ENCODE results near the gene YPEL5. TPM values are rescaled to one million over a fixed set of nuclear protein-coding genes. Genes with fewer than 3 reads are reported as not detected.

Gene YPEL5
- total RNA-seq, 1 experiment from 2014 or later, result 62.5 TPM

GRCh38 chr2:30147715-30148610, 1.2 kb downstream of the YPEL5 start:
- peak; percentile 60 for TF ChIP-seq CTCF (IDR thresholded peaks at IDR 0.05; ENCODE audit: unreplicated experiment)
- DNase-seq (ENCODE audit: unreplicated experiment), result peak; percentile 56
- BruUV-seq (replicated peaks), result no TSS peak
- ChIA-PET POLR2A (interaction anchor here (0.6 to 7.0 kb wide), 7 partner anchors 11 to 267 kb away, joined by 3 to 100 read pairs (median 17); no protein-coding TSS in a partner anchor), CTCF (interaction anchor here (0.6 to 6.2 kb wide), 24 partner anchors 9 to 1160 kb away, joined by 3 to 80 read pairs (median 3); no protein-coding TSS in a partner anchor)
- Mint-ChIP-seq H3K4me1 (ENCODE audit: insufficient read depth, unreplicated experiment) (peaks cover 35% of the 10 kb centered on the region), H3K4me3 (ENCODE audit: unreplicated experiment) (peak overlapping the region; percentile 71), H3K27me3 (ENCODE audit: insufficient read depth, unreplicated experiment) (no peaks in the 10 kb centered on the region), H3K36me3 (ENCODE audit: insufficient read depth, unreplicated experiment) (peaks cover 45% of the 10 kb centered on the region), H3K9me3 (ENCODE audit: unreplicated experiment) (no peaks in the 10 kb centered on the region), H3K27ac (ENCODE audit: low read depth, unreplicated experiment) (no peak overlapping the region)
- intact Hi-C loops (cut with micrococcal nuclease), result no loop called here

GRCh38 chr2:30148850-30149249, 2.0 kb downstream of the YPEL5 start:
- Mint-ChIP-seq H3K36me3 (ENCODE audit: insufficient read depth, unreplicated experiment) (peaks cover 54% of the 10 kb centered on the region), H3K4me1 (ENCODE audit: insufficient read depth, unreplicated experiment) (peaks cover 35% of the 10 kb centered on the region), H3K27me3 (ENCODE audit: insufficient read depth, unreplicated experiment) (no peaks in the 10 kb centered on the region), H3K4me3 (ENCODE audit: unreplicated experiment) (peak overlapping the region; percentile 71), H3K27ac (ENCODE audit: low read depth, unreplicated experiment) (no peak overlapping the region), H3K9me3 (ENCODE audit: unreplicated experiment) (no peaks in the 10 kb centered on the region)
- CTCF ChIA-PET, result interaction anchor here (0.6 to 6.2 kb wide), 15 partner anchors 8 to 564 kb away, joined by 3 to 80 read pairs (median 4); no protein-coding TSS in a partner anchor
- no peak for TF ChIP-seq CTCF (IDR thresholded peaks at IDR 0.05; ENCODE audit: unreplicated experiment)
- DNase-seq (ENCODE audit: unreplicated experiment), result no peak
- no TSS peak for BruUV-seq (replicated peaks)
- POLR2A ChIA-PET, result interaction anchor here (0.7 to 7.0 kb wide), 6 partner anchors 10 to 266 kb away, joined by 3 to 100 read pairs (median 24); no protein-coding TSS in a partner anchor
- intact Hi-C loops (cut with micrococcal nuclease), result no loop called here

GRCh38 chr2:30149513-30149912, 2.7 kb downstream of the YPEL5 start:
- peak overlapping the region; percentile 21 for H3K4me3 Mint-ChIP-seq (ENCODE audit: unreplicated experiment)
- no peaks in the 10 kb centered on the region for H3K9me3 Mint-ChIP-seq (ENCODE audit: unreplicated experiment)
- ChIA-PET CTCF (interaction anchor here (0.7 to 6.2 kb wide), 6 partner anchors 10 to 558 kb away, joined by 3 to 80 read pairs (median 4); no protein-coding TSS in a partner anchor), POLR2A (interaction anchor here (1.3 to 7.0 kb wide), 5 partner anchors 9 to 35 kb away, joined by 4 to 100 read pairs (median 31); no protein-coding TSS in a partner anchor)
- DNase-seq (ENCODE audit: unreplicated experiment), result peak; percentile 25
- no peak overlapping the region for H3K27ac Mint-ChIP-seq (ENCODE audit: low read depth, unreplicated experiment)
- H3K36me3 Mint-ChIP-seq (ENCODE audit: insufficient read depth, unreplicated experiment), result peaks cover 59% of the 10 kb centered on the region
- no TSS peak for BruUV-seq (replicated peaks)
- no peak for TF ChIP-seq CTCF (IDR thresholded peaks at IDR 0.05; ENCODE audit: unreplicated experiment)
- no peaks in the 10 kb centered on the region for H3K27me3 Mint-ChIP-seq (ENCODE audit: insufficient read depth, unreplicated experiment)
- peaks cover 35% of the 10 kb centered on the region for H3K4me1 Mint-ChIP-seq (ENCODE audit: insufficient read depth, unreplicated experiment)
- intact Hi-C loops (cut with micrococcal nuclease), result no loop called here

- Mint-ChIP-seq H3K36me3 (ENCODE audit: insufficient read depth, unreplicated experiment) (peaks cover 64% of the 10 kb centered on the region), H3K27me3 (ENCODE audit: insufficient read depth, unreplicated experiment) (no peaks in the 10 kb centered on the region), H3K9me3 (ENCODE audit: unreplicated experiment) (no peaks in the 10 kb centered on the region), H3K27ac (ENCODE audit: low read depth, unreplicated experiment) (no peak overlapping the region), H3K4me1 (ENCODE audit: insufficient read depth, unreplicated experiment) (peaks cover 35% of the 10 kb centered on the region), H3K4me3 (ENCODE audit: unreplicated experiment) (peak overlapping the region; percentile 6)
- BruUV-seq (replicated peaks), result no TSS peak
- intact Hi-C loops (cut with micrococcal nuclease), result no loop called here
- ChIA-PET CTCF (interaction anchor here (0.9 to 6.2 kb wide), 8 partner anchors 10 to 561 kb away, joined by 3 to 80 read pairs (median 4); no protein-coding TSS in a partner anchor), POLR2A (interaction anchor here (0.7 to 7.0 kb wide), 5 partner anchors 9 to 25 kb away, joined by 3 to 100 read pairs (median 17); no protein-coding TSS in a partner anchor)
- TF ChIP-seq CTCF (IDR thresholded peaks at IDR 0.05; ENCODE audit: unreplicated experiment), result no peak
- no peak for DNase-seq (ENCODE audit: unreplicated experiment)
Observed at GRCh38 chr2:30149976-30150375, 3.2 kb downstream of the YPEL5 start.
